Ovary (tissue), 9 donors: ENCODE measurements around the gene RAB3B. TPM values are rescaled to one million over a fixed set of nuclear protein-coding genes. Genes with fewer than 3 reads are reported as not detected.

ENCODE experiments used
- DNase-seq, 5 donors: peaks; one replicate each; pipeline ENCODE4 v3.0.0-alpha.2; 2019 to 2020
- H3K27ac ChIP-seq, 2 donors: fragments of 200-600 bp; one replicate each; pipeline versions ENCODE4 v1.5.1 to v1.8.0; 2019 to 2022
- H3K27me3 ChIP-seq: fragments of 200-600 bp; one replicate; pipeline ENCODE4 v1.8.0; 2022
- H3K36me3 ChIP-seq: fragments of 200-600 bp; sonication (generic); one replicate; pipeline ENCODE4 v1.5.1; 2019
- H3K4me1 ChIP-seq: one replicate; pipeline ENCODE4 v1.8.1; 2013; ENCODE audit warnings: mild to moderate bottlenecking, moderate library complexity; ENCODE audit not compliant: insufficient read depth
- H3K4me3 ChIP-seq: fragments of 200-600 bp; sonication (generic); one replicate; pipeline ENCODE4 v1.5.1; 2017
- H3K9me3 ChIP-seq, 2 donors: fragments of 200-600 bp in 1 of 2; sonication (generic) in 1 of 2; one replicate each; pipeline versions ENCODE4 v1.5.1 to v1.8.1; 2013 to 2019; ENCODE audit warnings: mild to moderate bottlenecking in 1 of 2, moderate library complexity in 1 of 2
- EP300 ChIP-seq: sonication (generic); formaldehyde crosslinking; IDR thresholded peaks from one replicate; pipeline ENCODE4 v1.6.1; 2017; ENCODE audit warnings: antibody characterized with exemption
- POLR2A ChIP-seq: fragments of 450-650 bp; IDR thresholded peaks from one replicate; pipeline ENCODE4 v1.6.1; 2017; ENCODE audit warnings: antibody characterized with exemption, mild to moderate bottlenecking, moderate library complexity
- WGBS, 3 donors: extraction: QIAGEN DNeasy Blood & Tissue Kit in 1 of 3; methylation state at CpG; one replicate each; pipeline versions ENCODE4 v1.1.5 to v1.1.7; 2013 to 2017; 5-methylcytosine and 5-hydroxymethylcytosine counted together
- intact Hi-C, 4 donors: fragments of 100-400 bp; cut with DNase I; formaldehyde crosslinking; loops; one replicate each; pipeline versions ENCODE4 v1.11.0 to v1.15.1; 2022 to 2023
- polyA plus RNA-seq, 2 donors: library from polyadenylated mRNA; stranded (reverse); fragments of 200-250 nt in 1 of 2; fragments of 350-450 nt in 1 of 2; fragmentation: Illumina TruSeq in 1 of 2; extraction: RNeasy Lipid Tissue Mini Kit (QIAGEN cat#74804) in 1 of 2; gene quantifications; one replicate each; pipeline ENCODE4 v1.2.3, GENCODE V29; 2013 to 2014
- total RNA-seq, 7 donors: library from RNA; depleted of rRNA in 2 of 7; stranded (reverse); fragments of >200 nt in 2 of 7; fragmentation: NEBNext Ultra II Directional in 3 of 7; extraction: Animal tissue kit (Norgen Biotek cat#: 25700) in 3 of 7; gene quantifications; one replicate each; pipeline versions ENCODE4 v1.1.0 to v1.2.4, GENCODE V29; 2016 to 2023
- TF ChIP-seq, protein P1 (sequence below), 3 donors: fragments of 450-650 bp in 2 of 3; fragments of 200-600 bp in 1 of 3; IDR thresholded peaks; one replicate each; pipeline versions ENCODE4 v1.5.1 to v1.8.0; 2016 to 2022; ENCODE audit warnings: antibody characterized with exemption in 3 of 3, mild to moderate bottlenecking in 1 of 3
- donor health status: DM: no; HTN: no; CAD: no; lungs with moderate emphysema.
- donor health status: DM: no; HTN: no; CAD: no.
- donor health status: Bipolar disorder and iron deficiency.
- donor health status: DM: yes; HTN: yes; CAD: no.
- donor health status: DM: no; HTN: no; CAD: no.
- donor health status: DM: yes; HTN: yes; CAD: no.

Gene RAB3B
- total and polyA plus RNA-seq, 9 donors, result 1.1 to 8.2 (median 2.9) TPM

DNA sequence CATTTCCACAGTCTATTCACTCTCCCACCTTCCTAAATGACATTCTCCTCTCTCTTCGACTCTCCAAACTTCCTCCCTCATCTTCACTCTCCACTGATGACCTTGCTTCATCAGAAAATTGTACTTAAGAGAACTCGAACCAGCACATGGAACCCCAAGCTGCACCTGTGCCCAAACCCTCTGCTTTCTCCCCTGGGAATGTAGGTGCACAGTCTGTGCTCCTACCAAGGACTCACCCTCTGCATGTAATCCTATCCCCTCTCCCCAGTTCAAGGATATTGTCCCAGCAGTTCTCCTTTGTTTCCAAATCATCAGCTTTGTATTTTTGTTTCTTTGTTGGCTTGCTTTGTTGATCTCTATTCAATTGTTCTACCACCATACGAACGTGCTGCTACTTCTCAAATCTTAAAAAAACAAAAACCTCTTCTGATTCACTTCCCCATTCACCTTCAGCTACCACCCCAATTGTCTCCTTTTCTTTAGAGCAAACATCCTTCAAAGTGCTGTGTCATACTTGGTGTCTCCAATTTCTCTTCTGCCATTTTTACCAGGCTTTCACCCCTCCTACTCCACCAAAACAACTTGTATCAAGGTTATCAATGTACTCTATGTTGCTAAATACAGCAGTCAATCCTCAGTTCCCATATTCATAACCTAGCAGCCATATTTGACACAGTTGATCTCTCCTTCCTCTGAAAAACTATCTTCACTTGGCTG lies 26.8 kb downstream of the RAB3B start:
- H3K4me1 ChIP-seq, result no peaks in the 10 kb centered on the region
- intact Hi-C loops, result no loop called here
- DNase-seq, result no peak
- no peak for TF ChIP-seq EP300
- no peak for TF ChIP-seq POLR2A
- TF ChIP-seq, protein P1, sequence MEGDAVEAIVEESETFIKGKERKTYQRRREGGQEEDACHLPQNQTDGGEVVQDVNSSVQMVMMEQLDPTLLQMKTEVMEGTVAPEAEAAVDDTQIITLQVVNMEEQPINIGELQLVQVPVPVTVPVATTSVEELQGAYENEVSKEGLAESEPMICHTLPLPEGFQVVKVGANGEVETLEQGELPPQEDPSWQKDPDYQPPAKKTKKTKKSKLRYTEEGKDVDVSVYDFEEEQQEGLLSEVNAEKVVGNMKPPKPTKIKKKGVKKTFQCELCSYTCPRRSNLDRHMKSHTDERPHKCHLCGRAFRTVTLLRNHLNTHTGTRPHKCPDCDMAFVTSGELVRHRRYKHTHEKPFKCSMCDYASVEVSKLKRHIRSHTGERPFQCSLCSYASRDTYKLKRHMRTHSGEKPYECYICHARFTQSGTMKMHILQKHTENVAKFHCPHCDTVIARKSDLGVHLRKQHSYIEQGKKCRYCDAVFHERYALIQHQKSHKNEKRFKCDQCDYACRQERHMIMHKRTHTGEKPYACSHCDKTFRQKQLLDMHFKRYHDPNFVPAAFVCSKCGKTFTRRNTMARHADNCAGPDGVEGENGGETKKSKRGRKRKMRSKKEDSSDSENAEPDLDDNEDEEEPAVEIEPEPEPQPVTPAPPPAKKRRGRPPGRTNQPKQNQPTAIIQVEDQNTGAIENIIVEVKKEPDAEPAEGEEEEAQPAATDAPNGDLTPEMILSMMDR (IDR thresholded peaks at IDR 0.05), result no peak
- no peak overlapping the region for H3K4me3 ChIP-seq
- no peaks in the 10 kb centered on the region for H3K36me3 ChIP-seq
- no peaks in the 10 kb centered on the region for H3K9me3 ChIP-seq
- 58 to 65% (median 60%) methylated on average over 4 of the region's 4 CpGs for whole genome bisulfite sequencing, 3 donors
- no peak overlapping the region for H3K27ac ChIP-seq
- no peaks in the 10 kb centered on the region for H3K27me3 ChIP-seq

DNA sequence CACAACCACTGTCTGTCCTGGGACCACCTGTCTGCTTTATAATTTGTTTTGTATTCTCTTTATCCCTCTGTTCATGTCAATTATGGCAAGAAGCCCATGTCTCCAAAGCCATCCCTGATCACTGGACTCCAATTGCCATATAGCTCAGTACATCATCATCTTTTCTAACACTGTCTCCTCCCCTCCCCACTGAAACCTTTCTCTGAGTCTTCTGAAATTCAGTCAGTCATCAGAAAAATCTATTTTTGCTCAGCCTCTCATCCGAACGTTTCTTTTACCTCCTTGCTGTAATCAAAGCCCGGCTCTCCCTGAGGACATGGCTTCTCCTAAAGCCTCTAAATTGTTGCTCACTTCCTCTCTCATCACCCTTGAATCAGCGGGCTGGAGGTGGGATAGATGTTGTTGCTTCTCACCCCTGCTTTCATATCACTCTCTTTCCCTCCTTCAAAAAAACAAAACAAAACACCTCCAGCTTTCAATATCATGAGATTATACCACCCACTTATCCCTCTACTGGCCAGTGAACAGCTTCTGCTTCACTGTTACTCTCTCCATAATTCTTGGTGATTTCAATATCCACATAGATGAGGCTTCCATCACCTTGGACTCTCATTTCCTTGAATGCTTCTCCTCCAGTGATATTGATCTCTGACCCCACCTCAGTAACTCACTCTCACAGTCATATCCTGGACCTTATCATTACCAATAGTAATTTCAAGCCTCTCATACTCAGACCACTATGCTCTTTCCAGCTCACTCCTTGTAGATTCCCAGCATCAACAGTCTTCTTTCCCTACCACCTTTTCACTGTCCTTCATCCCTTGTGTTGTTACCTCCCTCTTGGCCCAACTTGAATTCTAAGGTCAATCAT lies 27.8 kb downstream of the RAB3B start:
- Histone ChIP-seq H3K4me3 (no peak overlapping the region), H3K27me3 (no peaks in the 10 kb centered on the region), H3K27ac (no peak overlapping the region), H3K9me3 (no peaks in the 10 kb centered on the region), H3K36me3 (no peaks in the 10 kb centered on the region), H3K4me1 (no peaks in the 10 kb centered on the region)
- DNase-seq, result no peak
- WGBS, 3 donors, result 63 to 67% (median 63%) methylated on average over 4 of the region's 4 CpGs
- intact Hi-C loops, result no loop called here
- TF ChIP-seq EP300 (no peak), POLR2A (no peak)
- TF ChIP-seq, protein P1 (IDR thresholded peaks at IDR 0.05), result no peak

DNA sequence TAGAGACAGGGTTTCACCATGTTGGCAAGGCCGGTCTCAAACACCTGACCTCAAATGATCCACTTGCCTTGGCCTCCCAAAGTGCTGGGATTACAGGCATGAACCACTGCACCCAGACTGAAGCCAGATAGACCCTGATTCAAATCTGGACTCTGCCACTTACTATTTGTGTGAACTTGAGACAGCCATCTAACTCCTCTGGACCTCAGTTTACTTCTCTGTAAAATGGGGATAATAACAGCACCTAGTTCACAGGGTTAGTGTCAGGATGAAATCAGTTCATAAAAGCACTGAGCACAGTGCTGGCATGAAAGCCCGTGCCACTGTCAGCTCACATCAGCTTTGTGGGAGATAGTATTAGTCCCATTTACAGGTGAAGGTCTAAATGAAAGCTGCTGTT lies 28.5 kb downstream of the RAB3B start:
- no peak overlapping the region for H3K4me3 ChIP-seq
- TF ChIP-seq POLR2A (no peak), EP300 (no peak)
- TF ChIP-seq, protein P1 (IDR thresholded peaks at IDR 0.05), result no peak
- H3K9me3 ChIP-seq, result no peaks in the 10 kb centered on the region
- DNase-seq, result no peak
- H3K27me3 ChIP-seq, result no peaks in the 10 kb centered on the region
- no peaks in the 10 kb centered on the region for H3K36me3 ChIP-seq
- no peaks in the 10 kb centered on the region for H3K4me1 ChIP-seq
- WGBS, 3 donors, result 80 to 90% (median 87%) methylated on average over 2 of the region's 2 CpGs
- intact Hi-C loops, result no loop called here
- H3K27ac ChIP-seq, result no peak overlapping the region

DNA sequence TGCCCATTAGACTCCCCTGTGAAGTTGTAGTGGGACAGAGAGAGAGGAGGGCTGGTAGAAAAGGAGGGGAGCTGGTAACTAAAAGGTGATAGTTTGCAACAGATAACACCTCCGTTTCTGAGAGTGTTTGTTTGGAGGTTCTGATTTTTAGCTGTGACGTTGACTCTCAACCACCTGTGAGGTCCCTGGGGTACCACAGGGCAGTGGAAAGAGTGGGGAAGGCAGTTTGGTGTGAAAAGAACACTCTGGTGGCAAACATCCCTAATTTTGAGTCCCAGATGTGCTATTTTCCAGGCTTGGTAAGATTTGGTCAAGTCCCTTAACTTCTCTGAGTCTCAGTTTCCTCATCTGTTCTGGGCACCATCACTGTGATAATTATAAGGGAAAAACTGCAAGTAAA lies 29.3 kb downstream of the RAB3B start:
- TF ChIP-seq POLR2A (no peak), EP300 (no peak)
- TF ChIP-seq, protein P1 (IDR thresholded peaks at IDR 0.05), result no peak
- Histone ChIP-seq H3K4me3 (no peak overlapping the region), H3K27ac (no peak overlapping the region), H3K4me1 (no peaks in the 10 kb centered on the region), H3K9me3 (no peaks in the 10 kb centered on the region), H3K27me3 (no peaks in the 10 kb centered on the region), H3K36me3 (no peaks in the 10 kb centered on the region)
- WGBS, 3 donors, result 45 to 54% (median 47%) methylated on average over 2 of the region's 2 CpGs
- DNase-seq, result no peak
- intact Hi-C loops, result no loop called here
